ENCODE results near the gene PTPRA.

The PTPRA gene

GRCh38 chr20:2836035-2836434, 37.2 kb upstream of the PTPRA start:
- Histone ChIP-seq H3K9me3 (ENCODE audit: insufficient read depth, low read depth, low read length) (peaks cover 1% of the 10 kb centered on the region), H3K14ac (ENCODE audit: low read length) (no peak overlapping the region), H2AFZ (ENCODE audit: insufficient read depth, low read length, poor library complexity) (no peak overlapping the region), H2AK5ac (ENCODE audit: low read length) (no peak overlapping the region), H4K12ac (ENCODE audit: low read depth, low read length) (no peak overlapping the region), H3K4ac (ENCODE audit: low read depth, low read length) (no peak overlapping the region), H2BK12ac (ENCODE audit: low read length) (no peak overlapping the region), H3K9ac (ENCODE audit: low read length) (no peak overlapping the region), H3K23ac (ENCODE audit: low read length) (no peak overlapping the region), H3K27me3 (ENCODE audit: insufficient read depth, low read length) (no peaks in the 10 kb centered on the region), H3K4me1 (ENCODE audit: control insufficient read depth in 1 of 2, insufficient read depth in 2 of 2, low read length in 2 of 2) (peaks cover 6 to 7% of the 10 kb centered on the region in 2 experiments), H2BK5ac (ENCODE audit: low read depth, low read length, poor library complexity) (no peak overlapping the region), H3K4me2 (ENCODE audit: low read length) (no peak overlapping the region), H4K91ac (ENCODE audit: low read depth, low read length) (no peak overlapping the region), H3K36me3 (ENCODE audit: control insufficient read depth in 1 of 2, insufficient read depth in 2 of 2, low read length in 2 of 2) (peaks cover 9 to 19% of the 10 kb centered on the region in 2 experiments), H3K27ac (ENCODE audit: low read depth, low read length) (no peak overlapping the region), H3K79me1 (ENCODE audit: low read length) (peaks cover 9% of the 10 kb centered on the region), H3K79me2 (ENCODE audit: control insufficient read depth, insufficient read depth, low read length, poor library complexity) (peaks cover 6% of the 10 kb centered on the region), H3K4me3 (ENCODE audit: low read depth, low read length) (no peak overlapping the region), H4K8ac (ENCODE audit: low read depth, low read length) (no peak overlapping the region), H2BK120ac (ENCODE audit: insufficient read depth, low read length, poor library complexity) (no peak overlapping the region), H3K18ac (ENCODE audit: low read length) (no peak overlapping the region)
- no CpG with 5 or more reads among the region's 5 CpGs for WGBS (ENCODE audit: extremely low coverage, insufficient coverage, insufficient read length)
- no peak for DNase-seq

GRCh38 chr20:2837221-2837960, 35.9 kb upstream of the PTPRA start:
- Histone ChIP-seq H3K4me2 (ENCODE audit: low read length) (no peak overlapping the region), H3K4me1 (ENCODE audit: control insufficient read depth in 1 of 2, insufficient read depth in 2 of 2, low read length in 2 of 2) (peaks cover 6 to 9% of the 10 kb centered on the region in 2 experiments), H2BK5ac (ENCODE audit: low read depth, low read length, poor library complexity) (no peak overlapping the region), H3K79me1 (ENCODE audit: low read length) (peaks cover 9% of the 10 kb centered on the region), H3K36me3 (ENCODE audit: control insufficient read depth in 1 of 2, insufficient read depth in 2 of 2, low read length in 2 of 2) (peaks cover 9 to 19% of the 10 kb centered on the region in 2 experiments), H4K8ac (ENCODE audit: low read depth, low read length) (no peak overlapping the region), H3K4me3 (ENCODE audit: low read depth, low read length) (no peak overlapping the region), H3K23ac (ENCODE audit: low read length) (no peak overlapping the region), H2AK5ac (ENCODE audit: low read length) (no peak overlapping the region), H3K14ac (ENCODE audit: low read length) (no peak overlapping the region), H3K9ac (ENCODE audit: low read length) (no peak overlapping the region), H4K91ac (ENCODE audit: low read depth, low read length) (no peak overlapping the region), H2AFZ (ENCODE audit: insufficient read depth, low read length, poor library complexity) (no peak overlapping the region), H3K18ac (ENCODE audit: low read length) (no peak overlapping the region), H3K9me3 (ENCODE audit: insufficient read depth, low read depth, low read length) (peaks cover 1% of the 10 kb centered on the region), H3K27ac (ENCODE audit: low read depth, low read length) (no peak overlapping the region), H2BK120ac (ENCODE audit: insufficient read depth, low read length, poor library complexity) (no peak overlapping the region), H3K79me2 (ENCODE audit: control insufficient read depth, insufficient read depth, low read length, poor library complexity) (peaks cover 6% of the 10 kb centered on the region), H3K4ac (ENCODE audit: low read depth, low read length) (no peak overlapping the region), H4K12ac (ENCODE audit: low read depth, low read length) (no peak overlapping the region), H3K27me3 (ENCODE audit: insufficient read depth, low read length) (no peaks in the 10 kb centered on the region), H2BK12ac (ENCODE audit: low read length) (no peak overlapping the region)
- DNase-seq: no peak
- WGBS (ENCODE audit: extremely low coverage, insufficient coverage, insufficient read length): no CpG with 5 or more reads among the region's 6 CpGs

GRCh38 chr20:2838170-2838797, 35.0 kb upstream of the PTPRA start:
- H3K23ac ChIP-seq (ENCODE audit: low read length): no peak overlapping the region
- H3K9me3 ChIP-seq (ENCODE audit: insufficient read depth, low read depth, low read length): peaks cover 1% of the 10 kb centered on the region
- H3K4ac ChIP-seq (ENCODE audit: low read depth, low read length): no peak overlapping the region
- H3K18ac ChIP-seq (ENCODE audit: low read length): no peak overlapping the region
- H3K79me2 ChIP-seq (ENCODE audit: control insufficient read depth, insufficient read depth, low read length, poor library complexity): peaks cover 6% of the 10 kb centered on the region
- no peak for DNase-seq
- H3K9ac ChIP-seq (ENCODE audit: low read length): no peak overlapping the region
- no peak overlapping the region for H3K4me2 ChIP-seq (ENCODE audit: low read length)
- peaks cover 9 to 19% of the 10 kb centered on the region in 2 experiments for H3K36me3 ChIP-seq (ENCODE audit: control insufficient read depth in 1 of 2, insufficient read depth in 2 of 2, low read length in 2 of 2)
- no peak overlapping the region for H2AK5ac ChIP-seq (ENCODE audit: low read length)
- no peak overlapping the region for H2BK120ac ChIP-seq (ENCODE audit: insufficient read depth, low read length, poor library complexity)
- H4K12ac ChIP-seq (ENCODE audit: low read depth, low read length): no peak overlapping the region
- no peak overlapping the region for H2BK12ac ChIP-seq (ENCODE audit: low read length)
- no peak overlapping the region for H3K27ac ChIP-seq (ENCODE audit: low read depth, low read length)
- no peak overlapping the region for H4K91ac ChIP-seq (ENCODE audit: low read depth, low read length)
- WGBS (ENCODE audit: extremely low coverage, insufficient coverage, insufficient read length): no CpG with 5 or more reads among the region's 19 CpGs
- H2AFZ ChIP-seq (ENCODE audit: insufficient read depth, low read length, poor library complexity): no peak overlapping the region
- no peak overlapping the region for H2BK5ac ChIP-seq (ENCODE audit: low read depth, low read length, poor library complexity)
- H3K4me1 ChIP-seq (ENCODE audit: control insufficient read depth in 1 of 2, insufficient read depth in 2 of 2, low read length in 2 of 2): peaks cover 6 to 9% of the 10 kb centered on the region in 2 experiments
- H3K14ac ChIP-seq (ENCODE audit: low read length): no peak overlapping the region
- no peaks in the 10 kb centered on the region for H3K27me3 ChIP-seq (ENCODE audit: insufficient read depth, low read length)
- peaks cover 9% of the 10 kb centered on the region for H3K79me1 ChIP-seq (ENCODE audit: low read length)
- no peak overlapping the region for H4K8ac ChIP-seq (ENCODE audit: low read depth, low read length)
- no peak overlapping the region for H3K4me3 ChIP-seq (ENCODE audit: low read depth, low read length)

- H4K12ac ChIP-seq (ENCODE audit: low read depth, low read length): no peak overlapping the region
- no peak overlapping the region for H2AK5ac ChIP-seq (ENCODE audit: low read length)
- H4K91ac ChIP-seq (ENCODE audit: low read depth, low read length): no peak overlapping the region
- no peak overlapping the region for H3K4me2 ChIP-seq (ENCODE audit: low read length)
- no peak overlapping the region for H3K4me3 ChIP-seq (ENCODE audit: low read depth, low read length)
- H2AFZ ChIP-seq (ENCODE audit: insufficient read depth, low read length, poor library complexity): no peak overlapping the region
- no peak overlapping the region for H3K4ac ChIP-seq (ENCODE audit: low read depth, low read length)
- peaks cover 9 to 19% of the 10 kb centered on the region in 2 experiments for H3K36me3 ChIP-seq (ENCODE audit: control insufficient read depth in 1 of 2, insufficient read depth in 2 of 2, low read length in 2 of 2)
- H3K27me3 ChIP-seq (ENCODE audit: insufficient read depth, low read length): no peaks in the 10 kb centered on the region
- peaks cover 6% of the 10 kb centered on the region for H3K79me2 ChIP-seq (ENCODE audit: control insufficient read depth, insufficient read depth, low read length, poor library complexity)
- DNase-seq: no peak
- no peak overlapping the region for H3K18ac ChIP-seq (ENCODE audit: low read length)
- H3K27ac ChIP-seq (ENCODE audit: low read depth, low read length): no peak overlapping the region
- peaks cover 1% of the 10 kb centered on the region for H3K9me3 ChIP-seq (ENCODE audit: insufficient read depth, low read depth, low read length)
- no peak overlapping the region for H3K14ac ChIP-seq (ENCODE audit: low read length)
- no peak overlapping the region for H4K8ac ChIP-seq (ENCODE audit: low read depth, low read length)
- H3K9ac ChIP-seq (ENCODE audit: low read length): no peak overlapping the region
- H2BK5ac ChIP-seq (ENCODE audit: low read depth, low read length, poor library complexity): no peak overlapping the region
- WGBS (ENCODE audit: extremely low coverage, insufficient coverage, insufficient read length): no CpG with 5 or more reads among the region's 15 CpGs
- no peak overlapping the region for H2BK12ac ChIP-seq (ENCODE audit: low read length)
- no peak overlapping the region for H3K23ac ChIP-seq (ENCODE audit: low read length)
- H3K79me1 ChIP-seq (ENCODE audit: low read length): peaks cover 9% of the 10 kb centered on the region
- H2BK120ac ChIP-seq (ENCODE audit: insufficient read depth, low read length, poor library complexity): no peak overlapping the region
- H3K4me1 ChIP-seq (ENCODE audit: control insufficient read depth in 1 of 2, insufficient read depth in 2 of 2, low read length in 2 of 2): peaks cover 6 to 9% of the 10 kb centered on the region in 2 experiments
These were observed 34.2 kb upstream of the PTPRA start for GRCh38 chr20:2838847-2839671.
